SK-N-SH treated with all-trans-retinoic acid at 6 μM for 48 hours (cell line): Measurements from ENCODE around the gene RBM33.

Experiments
- ATAC-seq: fragments of 200-7000 bp; cut with Tn5 transposase; 3 replicates; pipeline ENCODE4 v1.9.1; 2020; ENCODE audit warnings: mild to moderate bottlenecking, moderate library complexity
- ARNTL ChIP-seq: fragments of 450-650 bp; formaldehyde crosslinking; IDR thresholded peaks from 2 replicates; pipeline ENCODE4 v1.5.0; 2020; ENCODE audit warnings: low read depth, mild to moderate bottlenecking, moderate library complexity, borderline replicate concordance
- BACH2 ChIP-seq: fragments of 250-450 bp; sonication (Bioruptor Pico); IDR thresholded peaks from 2 replicates; pipeline ENCODE4 v1.9.0; 2021; ENCODE audit warnings: mild to moderate bottlenecking, borderline replicate concordance
- CSDC2 ChIP-seq: fragments of 250-450 bp; sonication (Bioruptor Pico); IDR thresholded peaks from 2 replicates; pipeline ENCODE4 v1.5.0; 2020; ENCODE audit warnings: mild to moderate bottlenecking, moderate library complexity
- CSRNP3 ChIP-seq: fragments of 250-450 bp; sonication (Bioruptor Pico); IDR thresholded peaks from 2 replicates; pipeline ENCODE4 v1.5.1; 2021; ENCODE audit warnings: mild to moderate bottlenecking, moderate library complexity
- ESRRG ChIP-seq: fragments of 250-450 bp; sonication (Bioruptor Pico); IDR thresholded peaks from 2 replicates; pipeline ENCODE4 v1.6.1; 2021; ENCODE audit warnings: mild to moderate bottlenecking
- GLIS3 ChIP-seq: fragments of 250-450 bp; sonication (Bioruptor Pico); IDR thresholded peaks from 2 replicates; pipeline ENCODE4 v1.5.0; 2020; ENCODE audit warnings: mild to moderate bottlenecking, moderate library complexity
- ISL1 ChIP-seq: fragments of 250-450 bp; sonication (Bioruptor Pico); IDR thresholded peaks from 2 replicates; pipeline ENCODE4 v2.1.2; 2022; ENCODE audit warnings: mild to moderate bottlenecking, moderate library complexity
- OSR1 ChIP-seq: fragments of 250-450 bp; sonication (Bioruptor Pico); IDR thresholded peaks from 2 replicates; pipeline ENCODE4 v1.8.0; 2022; ENCODE audit warnings: moderate library complexity, mild to moderate bottlenecking, inconsistent platforms
- PPARA ChIP-seq: fragments of 250-450 bp; sonication (Bioruptor Pico); IDR thresholded peaks from 2 replicates; pipeline ENCODE4 v1.5.0; 2020; ENCODE audit warnings: mild to moderate bottlenecking, borderline replicate concordance
- SNAI2 ChIP-seq: fragments of 250-450 bp; sonication (Bioruptor Pico); IDR thresholded peaks from 2 replicates; pipeline ENCODE4 v1.5.0; 2020; ENCODE audit warnings: mild to moderate bottlenecking, moderate library complexity
- TOX ChIP-seq: fragments of 250-450 bp; sonication (Bioruptor Pico); IDR thresholded peaks from 2 replicates; pipeline ENCODE4 v1.8.0; 2021; ENCODE audit warnings: mild to moderate bottlenecking, moderate library complexity, borderline replicate concordance
- ZC3H10 ChIP-seq: fragments of 250-450 bp; sonication (Bioruptor Pico); IDR thresholded peaks from 2 replicates; pipeline ENCODE4 v1.5.1; 2021; ENCODE audit warnings: mild to moderate bottlenecking, moderate library complexity
- ZFP3 ChIP-seq: fragments of 250-450 bp; sonication (Bioruptor Pico); IDR thresholded peaks from 2 replicates; pipeline ENCODE4 v1.5.0; 2020; ENCODE audit warnings: mild to moderate bottlenecking, moderate library complexity
- ZFP30 ChIP-seq: fragments of 450-650 bp; formaldehyde crosslinking; IDR thresholded peaks from 2 replicates; pipeline ENCODE4 v1.5.0; 2022; ENCODE audit warnings: mild to moderate bottlenecking, moderate library complexity
- ZNF565 ChIP-seq: fragments of 450-650 bp; formaldehyde crosslinking; conservative IDR thresholded peaks from 2 replicates; pipeline ENCODE4 v1.5.0; 2020; ENCODE audit warnings: low read depth, mild to moderate bottlenecking, moderate library complexity
- ZNF8 ChIP-seq: fragments of 450-650 bp; formaldehyde crosslinking; IDR thresholded peaks from 2 replicates; pipeline ENCODE4 v1.5.0; 2020; ENCODE audit warnings: mild to moderate bottlenecking, moderate library complexity
- TF ChIP-seq, protein P1 (sequence below): fragments of 250-450 bp; sonication (Bioruptor Pico); IDR thresholded peaks from 2 replicates; pipeline ENCODE4 v1.8.0; 2020; ENCODE audit warnings: mild to moderate bottlenecking, moderate library complexity, borderline replicate concordance
- TF ChIP-seq, protein P2 (sequence below): fragments of 250-450 bp; sonication (Bioruptor Pico); IDR thresholded peaks from 2 replicates; pipeline ENCODE4 v1.8.0; 2021; ENCODE audit warnings: low read depth, mild to moderate bottlenecking, moderate library complexity, borderline replicate concordance
- TF ChIP-seq, protein P3 (sequence below): fragments of 250-450 bp; sonication (Bioruptor Pico); IDR thresholded peaks from 2 replicates; pipeline ENCODE4 v1.5.1; 2020; ENCODE audit warnings: low read depth, mild to moderate bottlenecking, moderate library complexity

Gene RBM33

DNA sequence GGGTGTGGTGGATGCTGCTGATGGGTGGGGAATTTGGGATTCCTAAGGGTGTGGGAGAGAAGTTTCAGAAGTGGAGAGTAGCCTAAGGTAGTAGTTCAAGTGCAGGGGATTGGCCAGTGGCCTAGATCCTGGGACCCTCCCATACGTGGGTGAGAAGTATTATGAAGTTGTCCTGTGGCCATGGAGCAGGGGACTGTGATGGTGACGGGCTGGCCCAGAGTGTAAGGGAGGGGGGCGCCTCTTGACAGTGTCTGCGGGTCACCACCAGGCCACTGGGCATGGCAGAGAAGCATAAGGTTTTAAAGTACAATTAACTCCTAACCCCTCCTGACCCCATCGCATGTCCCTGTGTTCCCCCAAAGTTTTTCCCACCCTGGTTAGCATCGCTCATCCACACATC is 70.2 kb downstream of the RBM33 start:
- ATAC-seq: no peak; the same call in 2 of the 3 replicates
- no peak for TF ChIP-seq ZFP30
- no peak for TF ChIP-seq PPARA (CRISPR knock-in tag)
- TF ChIP-seq ISL1 (CRISPR knock-in tag): no peak
- TF ChIP-seq ZNF565: no peak
- TF ChIP-seq OSR1 (CRISPR knock-in tag): no peak
- no peak for TF ChIP-seq SNAI2
- TF ChIP-seq ESRRG: no peak
- TF ChIP-seq BACH2 (CRISPR knock-in tag): no peak
- TF ChIP-seq, protein P1, sequence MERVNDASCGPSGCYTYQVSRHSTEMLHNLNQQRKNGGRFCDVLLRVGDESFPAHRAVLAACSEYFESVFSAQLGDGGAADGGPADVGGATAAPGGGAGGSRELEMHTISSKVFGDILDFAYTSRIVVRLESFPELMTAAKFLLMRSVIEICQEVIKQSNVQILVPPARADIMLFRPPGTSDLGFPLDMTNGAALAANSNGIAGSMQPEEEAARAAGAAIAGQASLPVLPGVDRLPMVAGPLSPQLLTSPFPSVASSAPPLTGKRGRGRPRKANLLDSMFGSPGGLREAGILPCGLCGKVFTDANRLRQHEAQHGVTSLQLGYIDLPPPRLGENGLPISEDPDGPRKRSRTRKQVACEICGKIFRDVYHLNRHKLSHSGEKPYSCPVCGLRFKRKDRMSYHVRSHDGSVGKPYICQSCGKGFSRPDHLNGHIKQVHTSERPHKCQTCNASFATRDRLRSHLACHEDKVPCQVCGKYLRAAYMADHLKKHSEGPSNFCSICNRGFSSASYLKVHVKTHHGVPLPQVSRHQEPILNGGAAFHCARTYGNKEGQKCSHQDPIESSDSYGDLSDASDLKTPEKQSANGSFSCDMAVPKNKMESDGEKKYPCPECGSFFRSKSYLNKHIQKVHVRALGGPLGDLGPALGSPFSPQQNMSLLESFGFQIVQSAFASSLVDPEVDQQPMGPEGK: no peak
- TF ChIP-seq ARNTL (CRISPR knock-in tag): no peak
- TF ChIP-seq CSRNP3 (CRISPR knock-in tag): no peak
- TF ChIP-seq CSDC2 (CRISPR knock-in tag): no peak
- no peak for TF ChIP-seq ZFP3 (CRISPR knock-in tag)
- TF ChIP-seq ZNF8 (CRISPR knock-in tag): no peak
- TF ChIP-seq, protein P2, sequence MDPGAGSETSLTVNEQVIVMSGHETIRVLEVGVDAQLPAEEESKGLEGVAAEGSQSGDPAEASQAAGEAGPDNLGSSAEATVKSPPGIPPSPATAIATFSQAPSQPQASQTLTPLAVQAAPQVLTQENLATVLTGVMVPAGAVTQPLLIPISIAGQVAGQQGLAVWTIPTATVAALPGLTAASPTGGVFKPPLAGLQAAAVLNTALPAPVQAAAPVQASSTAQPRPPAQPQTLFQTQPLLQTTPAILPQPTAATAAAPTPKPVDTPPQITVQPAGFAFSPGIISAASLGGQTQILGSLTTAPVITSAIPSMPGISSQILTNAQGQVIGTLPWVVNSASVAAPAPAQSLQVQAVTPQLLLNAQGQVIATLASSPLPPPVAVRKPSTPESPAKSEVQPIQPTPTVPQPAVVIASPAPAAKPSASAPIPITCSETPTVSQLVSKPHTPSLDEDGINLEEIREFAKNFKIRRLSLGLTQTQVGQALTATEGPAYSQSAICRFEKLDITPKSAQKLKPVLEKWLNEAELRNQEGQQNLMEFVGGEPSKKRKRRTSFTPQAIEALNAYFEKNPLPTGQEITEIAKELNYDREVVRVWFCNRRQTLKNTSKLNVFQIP (CRISPR knock-in tag): no peak
- no peak for TF ChIP-seq TOX (CRISPR knock-in tag)

- TF ChIP-seq SNAI2 (no peak), PPARA (CRISPR knock-in tag) (no peak), ZC3H10 (CRISPR knock-in tag) (no peak), ZNF565 (no peak), ISL1 (CRISPR knock-in tag) (no peak), BACH2 (CRISPR knock-in tag) (no peak), GLIS3 (CRISPR knock-in tag) (no peak), ZFP30 (no peak), ARNTL (CRISPR knock-in tag) (no peak)
- TF ChIP-seq, protein P1: no peak
- ATAC-seq: no peak; the same call in 2 of the 3 replicates
These were observed 70.8 kb downstream of the RBM33 start for GRCh38 chr7:155715111-155715805.

GRCh38 chr7:155717010-155717744 is 72.7 kb downstream of the RBM33 start:
- no peak for ATAC-seq
- TF ChIP-seq, protein P3, sequence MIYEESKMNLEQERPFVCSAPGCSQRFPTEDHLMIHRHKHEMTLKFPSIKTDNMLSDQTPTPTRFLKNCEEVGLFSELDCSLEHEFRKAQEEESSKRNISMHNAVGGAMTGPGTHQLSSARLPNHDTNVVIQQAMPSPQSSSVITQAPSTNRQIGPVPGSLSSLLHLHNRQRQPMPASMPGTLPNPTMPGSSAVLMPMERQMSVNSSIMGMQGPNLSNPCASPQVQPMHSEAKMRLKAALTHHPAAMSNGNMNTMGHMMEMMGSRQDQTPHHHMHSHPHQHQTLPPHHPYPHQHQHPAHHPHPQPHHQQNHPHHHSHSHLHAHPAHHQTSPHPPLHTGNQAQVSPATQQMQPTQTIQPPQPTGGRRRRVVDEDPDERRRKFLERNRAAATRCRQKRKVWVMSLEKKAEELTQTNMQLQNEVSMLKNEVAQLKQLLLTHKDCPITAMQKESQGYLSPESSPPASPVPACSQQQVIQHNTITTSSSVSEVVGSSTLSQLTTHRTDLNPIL (CRISPR knock-in tag): no peak
- TF ChIP-seq CSRNP3 (CRISPR knock-in tag) (no peak), GLIS3 (CRISPR knock-in tag) (no peak)
- TF ChIP-seq, all 23 proteins: peak for 0
